Fibroblast of skin of right biceps (primary cell): ENCODE results near the gene PHACTR2.
"Not testable (repeated sequence)": the region's sequence is repeated elsewhere in the genome, so short reads cannot be mapped to it uniquely, and the experiment has no call there.

Experiments
- DNase-seq: peaks from one replicate; pipeline ENCODE4 v3.0.0-alpha.2; 2013

PHACTR2 gene

DNA sequence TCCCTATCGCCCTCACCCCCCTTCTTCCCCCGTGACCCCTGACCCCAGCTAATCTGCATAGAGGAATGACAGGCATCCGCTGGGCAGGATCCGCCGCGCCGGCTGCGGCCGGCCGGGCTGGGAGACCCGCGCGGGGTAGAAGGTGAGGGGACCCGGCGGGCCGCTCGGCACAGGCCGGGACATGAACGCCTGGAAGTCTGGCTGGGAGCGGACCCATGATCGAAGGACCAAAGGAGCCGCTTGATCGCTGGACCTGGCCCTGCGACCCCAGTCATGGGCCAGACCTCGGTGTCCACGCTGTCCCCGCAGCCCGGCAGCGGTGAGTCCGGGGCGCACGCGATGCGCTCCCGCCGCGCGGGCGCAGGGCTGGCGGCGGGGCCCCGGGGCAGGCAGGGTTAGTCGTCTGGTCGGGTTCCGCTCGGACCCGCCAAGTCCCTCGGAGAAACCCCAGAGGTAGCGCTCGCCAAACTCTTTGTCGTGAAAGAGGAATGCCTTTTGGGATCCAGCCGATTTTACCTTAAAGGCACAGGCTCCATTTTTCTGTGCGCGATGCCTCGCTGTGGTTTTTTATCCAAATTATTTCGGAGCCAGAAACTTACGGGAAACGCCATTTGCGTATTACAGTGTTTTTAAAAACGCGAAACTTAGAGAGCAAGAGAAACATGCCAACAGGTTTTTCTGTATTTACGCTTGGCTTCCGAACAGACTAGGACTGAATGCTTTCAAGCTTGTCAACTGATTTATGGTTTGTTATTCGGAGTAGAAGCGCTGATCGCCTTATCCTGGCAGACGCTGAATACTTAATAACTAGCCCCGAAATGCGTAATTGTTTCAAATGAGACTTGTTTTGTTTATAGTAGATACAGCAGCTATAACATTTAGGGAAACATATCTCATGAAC lies at the start of gene PHACTR2:
Gene PHACTR2 (plus strand): TSS at position 75 of the 901 bp plus-strand sequence. CDS start 199 bp downstream, at position 274.
- peak; percentile 85 for DNase-seq

GRCh38 chr6:143629104-143630080 lies 48.4 kb upstream of the PHACTR2 start:
- DNase-seq = no peak

DNA sequence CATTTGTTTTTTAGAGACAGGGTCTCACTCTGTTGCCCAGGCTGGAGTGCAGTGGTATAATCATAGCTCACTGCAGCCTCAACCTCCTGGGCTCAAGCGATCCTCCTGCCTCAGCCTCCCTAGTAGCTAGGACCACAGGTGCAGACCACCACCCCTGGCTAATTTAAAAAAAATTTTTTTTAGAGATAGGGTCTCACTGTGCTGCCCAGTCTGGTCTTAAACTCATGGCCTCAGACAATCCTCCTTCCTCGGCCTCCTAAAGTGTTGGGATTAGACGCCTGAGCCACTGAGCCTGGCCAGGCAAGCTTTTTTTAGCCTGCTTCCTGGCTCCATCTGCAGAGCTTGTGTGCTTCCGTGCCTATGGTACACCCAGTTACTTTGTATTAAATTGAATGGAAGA lies 46.6 kb upstream of the PHACTR2 start:
- DNase-seq = not testable (repeated sequence)

- DNase-seq = no peak
Observed at GRCh38 chr6:143632894-143633293, 44.9 kb upstream of the PHACTR2 start.

DNA sequence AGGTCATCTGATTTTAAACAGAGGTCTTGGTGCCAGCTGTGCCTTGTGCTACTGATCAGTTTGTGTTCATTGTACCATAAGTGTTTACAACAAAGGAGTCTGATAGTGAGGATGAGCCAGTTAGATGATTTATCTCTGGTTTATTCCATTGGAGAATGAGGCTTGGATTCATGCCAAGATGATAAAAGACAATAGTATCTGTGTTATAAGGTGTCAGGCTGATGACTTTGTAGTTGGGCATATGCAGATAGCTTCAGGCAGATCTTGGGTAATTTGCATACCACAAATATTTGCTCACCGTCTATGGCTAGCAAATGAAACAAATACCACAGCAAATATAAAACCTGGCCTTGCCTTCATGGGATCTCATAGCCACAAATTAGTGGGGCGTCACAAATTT lies 43.3 kb upstream of the PHACTR2 start:
- DNase-seq = peak; percentile 21

DNA sequence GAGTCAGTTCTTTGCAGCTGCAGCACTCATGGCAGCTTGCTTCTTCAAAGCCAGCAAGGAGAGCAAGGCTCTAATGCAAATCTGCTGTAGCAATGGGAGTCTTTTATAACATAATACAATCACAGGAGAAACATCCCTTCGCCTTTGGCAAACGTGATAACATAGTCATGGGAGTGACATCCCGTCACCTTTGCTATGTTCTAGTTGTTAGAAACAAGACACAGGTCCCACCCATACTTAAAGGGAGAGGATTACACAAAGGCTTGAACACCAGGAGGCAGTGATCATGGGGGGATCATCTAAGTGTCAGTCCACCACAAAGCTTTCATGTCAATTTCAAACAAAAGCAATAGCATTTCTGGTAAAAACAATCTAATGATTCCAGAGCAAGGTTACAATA lies 40.1 kb upstream of the PHACTR2 start:
- DNase-seq = no peak

DNA sequence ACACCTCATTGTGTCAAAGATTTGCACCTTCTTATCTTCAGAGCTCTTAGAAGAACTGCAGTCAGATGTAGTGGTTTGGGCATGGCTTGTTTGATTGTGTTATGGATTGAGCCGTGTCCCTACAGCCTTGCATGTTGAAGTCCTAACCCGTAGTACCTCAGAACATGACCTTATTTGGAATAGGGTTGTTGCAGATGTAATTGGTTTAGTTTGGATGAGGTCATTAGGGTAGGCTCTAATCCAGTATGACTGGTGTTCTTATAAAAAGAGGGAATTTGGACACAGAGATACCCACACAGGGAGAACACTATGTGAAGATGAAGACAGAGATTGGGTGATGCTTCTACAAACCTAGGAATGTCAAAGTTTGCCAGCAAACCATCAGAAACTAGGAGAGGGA lies 35.4 kb upstream of the PHACTR2 start:
- DNase-seq = peak; percentile 3

DNA sequence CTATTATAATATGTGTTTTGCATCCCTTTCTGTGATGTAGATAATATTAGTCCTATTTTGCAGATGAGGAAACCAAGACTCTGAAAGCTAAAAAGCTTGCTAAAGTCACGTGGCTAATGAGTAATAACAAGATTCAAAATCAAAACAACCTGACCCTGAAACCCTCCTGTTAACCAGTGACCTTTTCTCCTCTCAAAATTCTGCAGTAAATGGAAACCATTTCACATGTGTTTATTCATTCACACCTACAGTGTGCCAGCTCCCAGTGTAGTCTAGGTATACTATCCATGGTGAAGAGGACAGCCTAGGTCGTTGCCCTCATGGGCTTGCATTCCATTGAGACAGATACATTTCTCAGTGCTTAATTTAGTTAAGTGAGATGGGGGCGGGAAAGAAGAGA lies 30.6 kb upstream of the PHACTR2 start:
- DNase-seq = no peak

GRCh38 chr6:143647732-143648131 lies 30.0 kb upstream of the PHACTR2 start:
- DNase-seq = no peak

DNA sequence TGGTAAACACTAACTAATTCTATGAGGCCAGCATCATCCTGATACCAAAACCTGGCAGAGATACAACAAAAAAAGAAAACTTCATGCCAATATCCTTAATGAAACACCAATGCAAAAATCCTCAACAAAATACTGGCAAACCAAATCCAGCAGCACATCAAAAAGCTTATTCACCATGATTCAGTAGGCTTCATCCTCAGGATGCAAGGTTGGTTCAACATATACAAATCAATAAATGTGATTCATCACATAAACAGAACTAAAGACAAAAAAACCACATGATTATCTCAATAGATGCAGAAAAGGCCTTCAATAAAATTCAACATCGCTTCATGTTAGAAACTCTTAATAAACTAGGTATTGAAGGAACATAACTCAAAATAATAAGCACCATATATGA lies 28.4 kb upstream of the PHACTR2 start:
- DNase-seq = not testable (repeated sequence)

GRCh38 chr6:143651328-143651727 lies 26.4 kb upstream of the PHACTR2 start:
- not testable (repeated sequence) for DNase-seq

DNA sequence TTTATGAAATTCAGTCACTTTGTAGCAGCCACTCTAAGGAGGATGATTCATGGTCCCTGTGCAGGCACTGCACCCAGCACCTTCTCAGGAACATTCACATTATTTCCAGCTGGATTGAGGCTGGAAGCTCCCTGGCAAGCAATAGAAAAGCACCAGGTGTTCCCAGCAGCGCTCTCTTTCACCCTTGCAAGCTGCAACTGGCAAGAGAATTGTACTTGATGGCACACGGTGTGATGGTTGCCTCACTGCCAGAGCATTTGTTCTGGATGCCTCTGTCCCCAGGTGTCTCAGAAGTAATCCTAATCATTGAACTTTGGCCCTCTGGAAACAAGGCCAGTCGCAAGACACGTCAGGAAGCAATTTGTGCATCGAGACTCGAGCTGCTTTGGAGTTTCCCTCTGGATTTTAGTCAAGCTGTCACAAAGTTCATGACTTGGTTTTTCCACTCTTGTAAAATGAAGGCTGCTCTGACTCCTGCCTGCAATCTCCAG lies 24.9 kb upstream of the PHACTR2 start:
- DNase-seq = no peak

DNA sequence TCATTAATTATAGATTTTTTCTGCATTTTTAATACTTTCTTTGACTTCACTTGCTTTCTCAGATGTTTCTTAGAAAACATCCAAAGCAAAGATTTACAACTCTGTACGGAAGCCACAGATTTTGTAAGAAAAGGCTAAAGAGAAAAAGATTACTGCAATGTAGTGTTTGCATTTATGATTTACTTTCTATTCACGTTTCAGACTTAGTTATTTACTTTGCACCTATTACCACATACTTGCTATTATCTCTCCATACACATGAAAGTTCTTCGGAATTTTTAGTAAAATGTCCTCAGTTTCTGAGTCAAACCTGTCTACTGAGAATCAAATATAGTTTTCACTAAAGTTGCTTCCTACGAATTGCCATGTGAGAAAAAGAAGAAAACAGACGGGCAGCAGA lies 22.2 kb upstream of the PHACTR2 start:
- no peak for DNase-seq

DNA sequence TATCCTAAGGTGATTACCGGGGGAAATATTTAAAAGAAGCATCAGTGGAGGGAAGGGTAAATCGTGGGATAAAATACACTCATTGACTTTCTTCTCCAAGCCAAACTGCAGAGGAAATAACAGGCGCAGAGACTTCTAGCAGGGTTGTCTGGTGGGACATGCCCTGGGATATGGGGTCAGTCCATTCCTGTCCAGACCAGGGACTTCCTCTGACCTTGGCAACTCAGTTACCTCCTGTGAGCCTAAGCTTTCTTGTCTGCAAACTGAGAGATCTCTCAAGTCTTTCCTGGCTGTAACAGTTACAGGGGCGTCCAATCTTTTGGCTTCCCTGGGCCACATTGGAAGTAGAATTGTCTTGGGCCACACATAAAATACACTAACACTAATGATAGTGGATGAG lies 21.7 kb upstream of the PHACTR2 start:
- no peak for DNase-seq

DNA sequence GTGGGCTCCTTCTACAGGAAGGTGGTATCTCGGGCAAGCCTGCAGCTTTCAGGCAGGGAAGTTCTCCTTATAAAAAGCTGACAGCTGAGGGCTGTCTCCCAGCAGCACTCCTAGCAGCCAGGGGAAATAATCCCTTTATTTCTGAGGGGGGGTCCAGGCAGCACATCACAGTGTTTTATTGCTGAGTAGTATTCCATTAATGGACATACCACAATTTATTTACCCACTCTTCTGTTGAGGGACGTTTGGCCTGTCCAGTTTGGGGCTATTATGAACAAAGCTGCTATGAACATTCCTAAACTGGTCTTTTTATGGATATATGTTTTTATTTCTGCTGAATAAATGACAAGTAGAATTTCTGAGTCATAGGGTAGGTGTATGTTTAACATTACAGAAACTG lies 20.0 kb upstream of the PHACTR2 start:
- no peak for DNase-seq

DNA sequence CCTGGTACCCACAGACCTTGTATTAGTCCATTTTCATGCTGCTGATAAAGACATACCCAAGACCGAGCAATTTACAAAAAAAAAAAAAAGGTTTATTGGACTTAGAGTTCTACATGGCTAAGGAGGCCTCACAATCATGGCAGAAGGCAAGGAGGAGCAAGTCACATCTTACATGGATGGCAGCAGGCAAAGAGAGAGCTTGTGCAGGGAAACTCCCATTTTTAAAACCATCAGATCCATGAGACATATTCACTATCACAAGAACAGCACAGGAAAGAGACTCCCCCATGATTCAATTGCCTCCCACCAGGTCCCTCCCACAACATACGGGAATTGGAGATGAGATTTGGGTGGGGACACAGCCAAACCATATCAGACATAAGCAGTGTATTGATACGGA lies 17.6 kb upstream of the PHACTR2 start:
- DNase-seq = not testable (repeated sequence)

DNA sequence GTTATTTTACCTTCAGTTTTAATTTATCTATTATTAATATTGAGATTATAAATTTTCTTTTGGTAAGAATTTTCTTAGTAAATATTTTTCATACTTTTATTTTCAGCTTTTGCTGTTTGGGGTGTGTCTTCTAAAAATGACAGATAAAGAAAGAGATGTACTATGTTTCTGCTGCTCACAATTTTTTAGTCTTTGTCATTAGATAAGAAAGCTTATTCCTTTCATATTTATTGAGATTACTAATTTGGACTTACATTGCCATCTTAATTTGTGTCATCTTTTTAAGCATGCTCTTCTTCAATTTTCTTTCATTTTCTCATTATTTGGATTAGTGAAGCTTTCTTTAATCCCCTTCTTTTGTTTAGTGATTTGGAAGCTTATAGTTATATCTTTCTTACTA lies 13.6 kb upstream of the PHACTR2 start:
- DNase-seq = no peak

DNA sequence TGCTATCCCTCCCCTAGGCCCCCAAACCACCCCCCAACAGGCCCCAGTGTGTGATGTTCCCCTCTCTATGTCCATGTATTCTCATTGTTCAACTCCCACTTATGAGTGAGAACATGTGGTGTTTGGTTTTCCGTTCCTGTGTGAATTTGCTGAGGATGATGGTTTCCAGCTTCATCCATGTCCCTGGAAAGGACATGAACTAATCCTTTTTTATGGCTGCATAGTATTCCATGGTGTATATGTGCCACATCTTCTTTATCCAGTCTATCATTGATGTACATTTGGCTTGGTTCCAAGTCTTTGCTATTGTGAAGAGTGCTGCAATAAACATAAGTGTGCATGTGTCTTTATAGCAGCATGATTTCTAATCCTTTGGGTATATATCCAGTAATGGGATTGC lies 11.8 kb upstream of the PHACTR2 start:
- not testable (repeated sequence) for DNase-seq

DNA sequence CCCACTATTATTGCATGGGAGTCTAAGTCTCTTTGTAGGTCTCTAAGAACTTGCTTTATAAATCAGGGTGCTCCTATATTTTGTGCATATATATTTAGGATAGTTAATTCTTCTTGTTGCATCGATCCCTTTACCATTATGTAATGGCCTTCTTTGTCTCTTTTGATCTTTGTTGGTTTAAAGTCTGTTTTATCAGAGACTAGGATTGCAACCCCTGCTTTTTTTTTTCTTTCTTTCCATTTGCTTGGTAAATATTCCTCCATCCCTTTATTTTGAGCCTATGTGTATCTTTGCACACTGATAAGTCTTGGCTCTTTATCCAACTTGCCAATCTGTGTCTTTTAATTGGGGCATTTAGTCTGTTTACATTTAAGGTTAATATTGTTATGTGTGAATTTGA lies 8.3 kb upstream of the PHACTR2 start:
- DNase-seq = not testable (repeated sequence)

DNA sequence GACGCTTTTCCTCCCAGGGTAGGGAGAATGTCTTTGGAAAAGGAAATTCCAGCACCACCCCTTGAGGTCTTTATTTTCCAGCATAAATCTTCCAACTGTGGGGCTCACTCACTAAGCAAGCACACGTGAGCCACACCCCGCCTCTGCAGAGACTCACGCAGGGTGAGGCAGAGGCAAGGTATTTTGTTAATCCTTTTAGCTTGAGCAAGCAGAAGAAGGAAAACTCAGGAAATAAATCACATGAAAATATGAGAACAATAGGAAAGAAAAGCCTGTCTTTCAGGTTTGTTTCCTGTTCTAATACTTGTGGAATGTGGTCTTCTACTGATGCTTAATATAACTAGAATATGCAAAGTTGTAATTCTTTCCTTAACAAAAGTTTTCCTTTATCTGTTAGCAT lies 4.1 kb upstream of the PHACTR2 start:
- DNase-seq = peak; percentile 92

- no peak for DNase-seq
Observed at GRCh38 chr6:143674483-143675381, 3.0 kb upstream of the PHACTR2 start.

DNA sequence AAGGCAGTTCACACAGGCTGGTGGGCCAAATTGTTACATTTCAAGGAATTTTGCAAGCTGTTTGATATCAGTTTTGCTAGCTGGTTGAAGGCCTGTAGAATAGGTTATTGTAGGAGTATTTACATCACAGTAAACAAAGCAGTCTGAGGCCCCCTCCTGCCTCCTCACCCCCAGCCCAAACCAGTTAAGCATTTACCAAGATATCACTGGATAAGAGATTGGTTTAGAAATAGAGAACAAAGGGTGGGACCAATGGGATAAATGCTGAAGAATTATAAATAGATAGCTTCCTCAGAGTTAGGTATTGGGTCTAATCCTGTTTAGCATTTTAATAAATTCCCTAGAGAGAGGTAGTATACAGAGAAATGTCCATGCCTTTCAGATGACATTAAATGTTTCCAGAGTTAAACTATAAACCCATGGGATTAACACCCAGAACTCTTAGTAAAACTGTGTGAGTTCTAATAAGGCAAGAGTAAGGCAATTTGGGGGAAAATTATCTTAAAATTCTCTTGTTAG lies 2.3 kb upstream of the PHACTR2 start:
- DNase-seq = no peak
